H9 (cell line): ENCODE results near the gene MEF2C. TPM values are rescaled to one million over a fixed set of nuclear protein-coding genes. Genes with fewer than 3 reads are reported as not detected.

Experiments used
- DNase-seq: peaks from one replicate; pipeline ENCODE4 v3.0.0-alpha.2; 2017
- H2AFZ ChIP-seq: one replicate; pipeline ENCODE4 v1.6.1; 2013; ENCODE audit warnings: mild to moderate bottlenecking, low read length, control low read depth, moderate library complexity
- H2AK5ac ChIP-seq: 2 replicates; pipeline ENCODE4 v1.6.1; 2013; ENCODE audit warnings: low read length, control low read depth, mixed read lengths; ENCODE audit not compliant: insufficient read length
- H2BK120ac ChIP-seq: one replicate; pipeline ENCODE4 v1.6.1; 2013; ENCODE audit warnings: low read depth, mild to moderate bottlenecking, low read length, control low read depth, inconsistent platforms; ENCODE audit not compliant: poor library complexity, severe bottlenecking
- H2BK12ac ChIP-seq: 2 replicates; pipeline ENCODE4 v1.6.1; 2013; ENCODE audit warnings: low read length, control low read depth, mixed read lengths, low read depth; ENCODE audit not compliant: insufficient read length
- H2BK15ac ChIP-seq: 2 replicates; pipeline ENCODE4 v1.6.1; 2013; ENCODE audit warnings: low read depth, low read length, control low read depth
- H2BK20ac ChIP-seq: one replicate; pipeline ENCODE4 v1.6.1; 2013; ENCODE audit warnings: low read depth, mild to moderate bottlenecking, low read length, control low read depth, inconsistent platforms; ENCODE audit not compliant: poor library complexity, severe bottlenecking
- H2BK5ac ChIP-seq: 2 replicates; pipeline ENCODE4 v1.6.1; 2013; ENCODE audit warnings: low read length, control low read depth, mixed read lengths; ENCODE audit not compliant: insufficient read length
- H3K14ac ChIP-seq: 2 replicates; pipeline ENCODE4 v1.6.1; 2013; ENCODE audit warnings: low read length, control low read depth; ENCODE audit not compliant: insufficient read depth
- H3K18ac ChIP-seq: 2 replicates; pipeline ENCODE4 v1.6.1; 2013; ENCODE audit warnings: low read depth, mild to moderate bottlenecking, mixed read lengths, low read length, control low read depth; ENCODE audit not compliant: insufficient read length
- H3K23ac ChIP-seq: 2 replicates; pipeline ENCODE4 v1.6.1; 2013; ENCODE audit warnings: low read length, control low read depth, mixed read lengths, low read depth; ENCODE audit not compliant: insufficient read length
- H3K23me2 ChIP-seq: 2 replicates; pipeline ENCODE4 v1.6.1; 2013; ENCODE audit warnings: low read depth, mild to moderate bottlenecking, mixed read lengths, low read length, control low read depth; ENCODE audit not compliant: insufficient read length, poor library complexity, severe bottlenecking
- H3K27ac ChIP-seq: 2 replicates; pipeline ENCODE4 v1.5.1; 2013; ENCODE audit warnings: low read length, control low read depth, mixed read lengths, low read depth; ENCODE audit not compliant: insufficient read length
- H3K27me3 ChIP-seq: 2 replicates; pipeline ENCODE4 v1.6.1; 2013; ENCODE audit warnings: low read length, control low read depth, inconsistent platforms; ENCODE audit not compliant: insufficient read depth
- H3K4ac ChIP-seq: 2 replicates; pipeline ENCODE4 v1.6.1; 2013; ENCODE audit warnings: low read depth, mild to moderate bottlenecking, control low read depth, inconsistent platforms, low read length, moderate library complexity
- H3K4me1 ChIP-seq: 2 replicates; pipeline ENCODE4 v1.6.1; 2013; ENCODE audit warnings: low read length, control low read depth, inconsistent platforms; ENCODE audit not compliant: insufficient read depth
- H3K4me2 ChIP-seq: 2 replicates; pipeline ENCODE4 v1.6.1; 2013; ENCODE audit warnings: low read length, control low read depth, mixed read lengths; ENCODE audit not compliant: insufficient read length, insufficient read depth
- H3K56ac ChIP-seq: 2 replicates; pipeline ENCODE4 v1.6.1; 2013; ENCODE audit warnings: low read depth, mild to moderate bottlenecking, mixed read lengths, low read length, control low read depth; ENCODE audit not compliant: insufficient read length
- H3K79me1 ChIP-seq: 2 replicates; pipeline ENCODE4 v1.6.1; 2013; ENCODE audit warnings: low read depth, mild to moderate bottlenecking, moderate library complexity, low read length, control low read depth, inconsistent platforms; ENCODE audit not compliant: insufficient read depth, poor library complexity, severe bottlenecking
- H3K79me2 ChIP-seq: 2 replicates; pipeline ENCODE4 v1.6.1; 2013; ENCODE audit warnings: low read length, control low read depth, inconsistent platforms; ENCODE audit not compliant: insufficient read depth
- H3K9ac ChIP-seq: 2 replicates; pipeline ENCODE4 v1.6.1; 2013; ENCODE audit warnings: low read length, control low read depth, mixed read lengths; ENCODE audit not compliant: insufficient read length; ENCODE audit errors: extremely low read depth
- H3K9me3 ChIP-seq: one replicate; pipeline ENCODE4 v1.6.1; 2013; ENCODE audit warnings: low read depth, low read length, inconsistent platforms; ENCODE audit not compliant: control insufficient read depth
- H3T11ph ChIP-seq: one replicate; pipeline ENCODE4 v1.6.1; 2013; ENCODE audit warnings: mild to moderate bottlenecking, low read length, control low read depth, inconsistent platforms
- H4K20me1 ChIP-seq: one replicate; pipeline ENCODE4 v1.6.1; 2013; ENCODE audit not compliant: control insufficient read depth, insufficient read length, insufficient read depth
- H4K5ac ChIP-seq: 2 replicates; pipeline ENCODE4 v1.6.1; 2013; ENCODE audit warnings: low read depth, mild to moderate bottlenecking, mixed read lengths, low read length, control low read depth; ENCODE audit not compliant: insufficient read length
- H4K8ac ChIP-seq: replicated peaks from 2 replicates; pipeline ENCODE4 v1.6.1; 2013; ENCODE audit warnings: low read length, control low read depth, mixed read lengths, low read depth; ENCODE audit not compliant: insufficient read length
- H4K91ac ChIP-seq: 2 replicates; pipeline ENCODE4 v1.6.1; 2013; ENCODE audit warnings: low read depth, mild to moderate bottlenecking, moderate library complexity, mixed read lengths, low read length, control low read depth; ENCODE audit not compliant: insufficient read length
- H3K27ac Mint-ChIP-seq, 3 experiments: 2 replicates in 2 of 3; 3 replicates in 1 of 3; pipeline ENCODE4 v1.8.0; 2020 to 2021; ENCODE audit warnings: mixed read lengths in 3 of 3, mild to moderate bottlenecking in 1 of 3, moderate library complexity in 1 of 3
- H3K27me3 Mint-ChIP-seq: 2 replicates; pipeline ENCODE4 v1.8.0; 2021; ENCODE audit warnings: low read depth, mild to moderate bottlenecking, moderate library complexity, mixed read lengths
- H3K36me3 Mint-ChIP-seq, 3 experiments: 2 replicates in 2 of 3; 3 replicates in 1 of 3; pipeline ENCODE4 v1.8.0; 2020 to 2021; ENCODE audit warnings: low read depth in 3 of 3, mixed read lengths in 3 of 3; ENCODE audit not compliant: insufficient read depth in 1 of 3
- H3K4me1 Mint-ChIP-seq, 2 experiments: 2 replicates each; pipeline ENCODE4 v1.8.0; 2020; ENCODE audit warnings: mixed read lengths in 2 of 2
- H3K4me3 Mint-ChIP-seq, 2 experiments: 2 replicates in 1 of 2; 3 replicates in 1 of 2; pipeline ENCODE4 v1.8.0; 2020 to 2021; ENCODE audit warnings: mild to moderate bottlenecking in 2 of 2, mixed read lengths in 2 of 2, moderate library complexity in 1 of 2
- H3K9me3 Mint-ChIP-seq, 2 experiments: 2 replicates in 1 of 2; 3 replicates in 1 of 2; pipeline ENCODE4 v1.8.0; 2020; ENCODE audit warnings: mild to moderate bottlenecking in 2 of 2, mixed read lengths in 2 of 2, moderate library complexity in 1 of 2
- CTCF ChIP-seq: fragments of 200-600 bp; sonication (generic); conservative IDR thresholded peaks from 3 replicates; pipeline ENCODE4 v1.8.0; 2021; ENCODE audit warnings: antibody characterized with exemption, mild to moderate bottlenecking
- WGBS: extraction: QIAGEN DNeasy Blood & Tissue Kit; methylation state at CpG from one replicate; pipeline ENCODE4 v1.1.7; 2013; ENCODE audit warnings: missing lambda C conversion rate, low lambda C conversion rate, mixed read lengths; ENCODE audit not compliant: insufficient read length; ENCODE audit errors: extremely low coverage; 5-methylcytosine and 5-hydroxymethylcytosine counted together
- total RNA-seq: library from RNA; stranded (reverse); gene quantifications from 2 replicates; pipeline ENCODE4 v1.2.1, GENCODE V29; 2021

The MEF2C gene
- total RNA-seq, 1 experiment from 2014 or later, result 0.11 TPM

- Histone ChIP-seq H3K18ac (no peak overlapping the region), H3K4me1 (no peaks in the 10 kb centered on the region), H4K8ac (no peak overlapping the region), H2BK15ac (no peak overlapping the region), H3K4me2 (peak overlapping the region; percentile 84), H2AK5ac (no peak overlapping the region), H3K14ac (no peak overlapping the region), H4K5ac (no peak overlapping the region), H2BK12ac (no peak overlapping the region), H4K91ac (no peak overlapping the region), H2AFZ (no peak overlapping the region), H3K23ac (no peak overlapping the region), H3K79me1 (no peaks in the 10 kb centered on the region), H3K56ac (no peak overlapping the region), H4K20me1 (no peaks in the 10 kb centered on the region), H3T11ph (no peak overlapping the region), H3K27me3 (no peaks in the 10 kb centered on the region), H3K4ac (no peak overlapping the region), H2BK20ac (no peak overlapping the region), H2BK120ac (no peak overlapping the region), H3K9me3 (no peaks in the 10 kb centered on the region), H3K79me2 (no peaks in the 10 kb centered on the region), H3K9ac (no peak overlapping the region), H2BK5ac (no peak overlapping the region), H3K23me2 (peaks cover 8% of the 10 kb centered on the region), H3K27ac (no peak overlapping the region)
- no CpG with 5 or more reads among the region's 10 CpGs for WGBS
- Mint-ChIP-seq H3K4me1 (peaks cover 11 to 19% of the 10 kb centered on the region in 2 experiments), H3K36me3 (no peaks in the 10 kb centered on the region; a peak in 1 of 7 replicates), H3K4me3 (peak overlapping the region; percentile 82 to 93), H3K27me3 (peaks cover 58% of the 10 kb centered on the region), H3K27ac (no peak overlapping the region), H3K9me3 (no peaks in the 10 kb centered on the region)
- no peak for DNase-seq
- no peak for TF ChIP-seq CTCF
These were observed 7.2 kb upstream of the MEF2C start for GRCh38 chr5:88890070-88890781.
